Prostate gland (tissue), 2 donors: ENCODE measurements around the gene TEAD2.

Experiments
- CTCF ChIP-seq, 4 experiments: fragments of 200-600 bp in 2 of 4; fragments of 450-650 bp in 2 of 4; sonication (generic) in 2 of 4; IDR thresholded peaks; 1 replicate in 3 of 4; 2 replicates in 1 of 4; pipeline ENCODE4 v1.5.1; 2016 to 2019; ENCODE audit warnings: antibody characterized with exemption in 4 of 4, mild to moderate bottlenecking in 2 of 4, moderate library complexity in 2 of 4
- POLR2A ChIP-seq: fragments of 450-650 bp; IDR thresholded peaks from one replicate; pipeline ENCODE4 v1.6.1; 2016; ENCODE audit warnings: antibody characterized with exemption, mild to moderate bottlenecking
- POLR2AphosphoS5 ChIP-seq: sonication (generic); formaldehyde crosslinking; IDR thresholded peaks from one replicate; pipeline ENCODE4 v1.6.1; 2017; ENCODE audit warnings: antibody characterized with exemption

GRCh38 chr19:49340865-49341718 is 21.1 kb downstream of the TEAD2 start:
- TF ChIP-seq CTCF (IDR thresholded peaks at IDR 0.05) (no peak), POLR2AphosphoS5 (no peak), POLR2A (no peak)
